ENCODE results near the gene NAV2. TPM values are rescaled to one million over a fixed set of nuclear protein-coding genes. Genes with fewer than 3 reads are reported as not detected.

Gene NAV2
- total RNA-seq, 1 donor from 2014 or later, result 9.6 TPM

DNA sequence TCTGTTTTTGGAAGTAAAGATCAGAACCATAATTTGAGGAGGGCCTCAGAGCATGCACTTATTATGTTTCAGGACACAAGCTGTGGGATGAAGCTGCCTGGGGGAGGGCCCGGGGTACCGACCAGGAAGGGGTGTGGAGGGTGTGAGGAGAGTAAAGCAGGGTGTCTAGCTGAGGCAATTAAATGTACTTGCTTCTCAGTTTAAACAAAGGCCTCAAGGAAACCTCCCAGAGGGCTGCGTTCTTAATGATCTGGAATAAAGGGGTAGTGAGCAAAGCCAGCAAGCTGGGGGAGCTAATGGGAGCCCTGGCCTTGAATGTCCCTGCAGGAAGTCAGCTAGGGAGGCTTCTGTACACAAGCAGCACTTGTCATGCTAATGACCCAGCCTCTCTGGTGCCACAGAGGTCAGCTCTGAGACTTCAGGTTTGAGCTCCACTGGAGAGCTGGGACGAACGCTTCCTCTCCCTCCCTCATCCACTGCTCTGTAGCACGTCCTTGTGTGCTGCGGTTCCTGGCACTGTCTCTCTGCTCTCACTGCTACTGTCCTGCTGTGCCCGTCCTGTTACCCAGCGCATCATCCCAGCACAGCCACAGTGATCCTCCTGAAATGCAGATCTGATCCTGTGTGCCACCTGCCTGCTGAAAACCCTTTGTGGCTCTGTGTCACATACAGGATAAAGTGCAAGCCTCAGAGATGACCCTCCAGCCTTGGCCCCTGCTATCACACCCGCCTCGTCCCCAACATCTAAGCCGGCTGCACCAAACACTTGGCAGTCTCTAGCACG, 287.9 kb downstream of the NAV2 start:
- Histone ChIP-seq H4K20me1 (ENCODE audit: low read depth) (peaks cover 61% of the 10 kb centered on the region), H3K4me2 (peak overlapping the region; percentile 69), H3K9me3 (ENCODE audit: low read depth) (no peaks in the 10 kb centered on the region), H3K36me3 (no peaks in the 10 kb centered on the region), H3K4me3 (peak overlapping the region; percentile 9), H3K9ac (no peak overlapping the region), H3K79me2 (ENCODE audit: low read depth) (no peaks in the 10 kb centered on the region), H3K27me3 (peaks cover 63% of the 10 kb centered on the region), H3K4me1 (peaks cover 23% of the 10 kb centered on the region), H2AFZ (replicated peaks) (no peak overlapping the region), H3F3A (ENCODE audit: low read depth) (peaks cover 28% of the 10 kb centered on the region), H3K27ac (no peak overlapping the region)
- TF ChIP-seq EZH2 (IDR thresholded peaks at IDR 0.05) (no peak), EZH2phosphoT487 (IDR thresholded peaks at IDR 0.05) (no peak)
- TF ChIP-seq, protein P1, sequence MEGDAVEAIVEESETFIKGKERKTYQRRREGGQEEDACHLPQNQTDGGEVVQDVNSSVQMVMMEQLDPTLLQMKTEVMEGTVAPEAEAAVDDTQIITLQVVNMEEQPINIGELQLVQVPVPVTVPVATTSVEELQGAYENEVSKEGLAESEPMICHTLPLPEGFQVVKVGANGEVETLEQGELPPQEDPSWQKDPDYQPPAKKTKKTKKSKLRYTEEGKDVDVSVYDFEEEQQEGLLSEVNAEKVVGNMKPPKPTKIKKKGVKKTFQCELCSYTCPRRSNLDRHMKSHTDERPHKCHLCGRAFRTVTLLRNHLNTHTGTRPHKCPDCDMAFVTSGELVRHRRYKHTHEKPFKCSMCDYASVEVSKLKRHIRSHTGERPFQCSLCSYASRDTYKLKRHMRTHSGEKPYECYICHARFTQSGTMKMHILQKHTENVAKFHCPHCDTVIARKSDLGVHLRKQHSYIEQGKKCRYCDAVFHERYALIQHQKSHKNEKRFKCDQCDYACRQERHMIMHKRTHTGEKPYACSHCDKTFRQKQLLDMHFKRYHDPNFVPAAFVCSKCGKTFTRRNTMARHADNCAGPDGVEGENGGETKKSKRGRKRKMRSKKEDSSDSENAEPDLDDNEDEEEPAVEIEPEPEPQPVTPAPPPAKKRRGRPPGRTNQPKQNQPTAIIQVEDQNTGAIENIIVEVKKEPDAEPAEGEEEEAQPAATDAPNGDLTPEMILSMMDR (IDR thresholded peaks at IDR 0.05), result no peak
- Mint-ChIP-seq H3K9me3 (no peaks in the 10 kb centered on the region), H3K4me3 (peak overlapping the region; percentile 64), H3K27me3 (ENCODE audit: insufficient read depth, low read depth) (peaks cover 6% of the 10 kb centered on the region), H3K4me1 (peaks cover 68% of the 10 kb centered on the region), H3K27ac (peak overlapping the region; percentile 95), H3K36me3 (no peaks in the 10 kb centered on the region)
- peak; percentile 91 for DNase-seq (ENCODE audit: low spot score)

DNA sequence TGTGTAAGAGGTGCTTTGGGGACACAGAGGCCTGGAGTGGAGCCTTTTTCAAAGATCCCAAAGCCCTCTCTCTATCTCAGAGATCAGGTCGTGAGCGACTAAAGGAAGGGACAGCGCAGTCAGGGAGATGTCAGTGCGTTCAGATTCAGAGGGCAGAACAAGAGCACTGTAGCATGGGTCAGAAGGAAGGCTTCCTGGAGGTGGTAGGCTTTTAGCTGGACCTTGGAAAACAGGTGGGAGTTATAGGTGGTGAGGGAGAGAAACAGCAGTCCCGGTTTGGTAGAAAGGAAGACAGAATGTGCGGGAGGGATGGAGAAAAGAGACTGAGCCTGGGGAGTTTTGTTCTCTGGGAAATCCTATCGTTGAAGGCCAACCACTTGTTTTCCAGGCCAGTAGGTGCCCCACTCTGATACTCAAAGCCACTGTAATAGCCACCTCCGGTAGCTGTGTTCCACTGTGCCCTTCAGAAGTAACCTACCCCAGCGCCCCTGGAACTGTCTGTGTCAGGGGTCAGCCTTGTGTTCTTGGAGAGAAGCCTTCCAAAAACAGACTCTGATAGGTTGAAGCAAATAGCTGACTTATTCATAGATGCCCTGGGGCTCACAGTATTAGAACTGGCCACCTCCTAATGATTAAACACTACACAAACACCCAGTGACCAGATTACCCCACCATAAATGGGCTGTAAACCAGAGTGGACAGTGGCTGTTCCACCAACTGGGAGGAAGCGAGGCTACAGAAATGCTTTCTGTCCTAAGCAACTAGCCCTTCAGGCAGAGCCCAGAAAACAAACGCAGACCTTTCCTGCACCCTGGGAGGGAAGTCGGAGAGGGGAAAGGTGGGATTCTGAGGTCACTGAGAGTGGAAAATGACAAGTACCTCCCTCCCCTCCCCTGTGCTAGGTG, 289.9 kb downstream of the NAV2 start:
- no peak overlapping the region for H3K27ac ChIP-seq
- H3K4me2 ChIP-seq, result peak overlapping the region; percentile 0
- H4K20me1 ChIP-seq (ENCODE audit: low read depth), result peaks cover 56% of the 10 kb centered on the region
- no peaks in the 10 kb centered on the region for H3K79me2 ChIP-seq (ENCODE audit: low read depth)
- H3K9ac ChIP-seq, result no peak overlapping the region
- no peak overlapping the region for H3K4me3 ChIP-seq
- no peaks in the 10 kb centered on the region for H3K9me3 ChIP-seq (ENCODE audit: low read depth)
- no peak overlapping the region for H2AFZ ChIP-seq (replicated peaks)
- peaks cover 28% of the 10 kb centered on the region for H3F3A ChIP-seq (ENCODE audit: low read depth)
- DNase-seq (ENCODE audit: low spot score), result no peak
- peaks cover 23% of the 10 kb centered on the region for H3K4me1 ChIP-seq
- peaks cover 55% of the 10 kb centered on the region for H3K27me3 ChIP-seq
- Mint-ChIP-seq H3K4me3 (no peak overlapping the region), H3K27me3 (ENCODE audit: insufficient read depth, low read depth) (peaks cover 6% of the 10 kb centered on the region), H3K36me3 (no peaks in the 10 kb centered on the region), H3K4me1 (peaks cover 58% of the 10 kb centered on the region), H3K27ac (no peak overlapping the region), H3K9me3 (no peaks in the 10 kb centered on the region)
- no peaks in the 10 kb centered on the region for H3K36me3 ChIP-seq
- no peak for TF ChIP-seq EZH2 (IDR thresholded peaks at IDR 0.05)
- TF ChIP-seq EZH2phosphoT487 (IDR thresholded peaks at IDR 0.05), result no peak
- TF ChIP-seq, protein P1 (IDR thresholded peaks at IDR 0.05), result no peak

DNA sequence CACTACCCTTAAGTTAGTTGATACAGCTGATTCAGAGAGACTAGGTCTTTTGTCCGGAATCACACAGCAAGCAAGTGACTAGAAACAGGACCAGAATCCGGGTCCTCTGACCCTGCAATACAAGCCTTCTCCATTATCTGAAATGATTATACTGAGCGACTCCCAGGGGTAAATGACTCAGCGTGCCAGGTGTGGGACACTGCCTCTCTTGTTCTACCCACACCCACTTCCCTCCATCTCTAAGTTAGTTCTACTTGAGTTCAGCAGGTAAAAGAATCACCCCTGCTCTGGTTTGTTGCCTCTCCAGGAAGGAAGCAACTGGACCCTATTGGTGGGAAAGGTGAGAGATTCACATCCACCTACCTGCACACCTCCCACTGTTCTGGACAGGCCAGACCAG, 290.7 kb downstream of the NAV2 start:
- Mint-ChIP-seq H3K36me3 (no peaks in the 10 kb centered on the region), H3K4me3 (no peak overlapping the region), H3K9me3 (no peaks in the 10 kb centered on the region), H3K4me1 (peaks cover 58% of the 10 kb centered on the region), H3K27ac (no peak overlapping the region), H3K27me3 (ENCODE audit: insufficient read depth, low read depth) (peaks cover 6% of the 10 kb centered on the region)
- H3K79me2 ChIP-seq (ENCODE audit: low read depth), result no peaks in the 10 kb centered on the region
- no peaks in the 10 kb centered on the region for H3K9me3 ChIP-seq (ENCODE audit: low read depth)
- H3K9ac ChIP-seq, result no peak overlapping the region
- H3K36me3 ChIP-seq, result no peaks in the 10 kb centered on the region
- peaks cover 47% of the 10 kb centered on the region for H3K27me3 ChIP-seq
- peaks cover 54% of the 10 kb centered on the region for H4K20me1 ChIP-seq (ENCODE audit: low read depth)
- no peak for TF ChIP-seq EZH2phosphoT487 (IDR thresholded peaks at IDR 0.05)
- TF ChIP-seq, protein P1 (IDR thresholded peaks at IDR 0.05), result no peak
- TF ChIP-seq EZH2 (IDR thresholded peaks at IDR 0.05), result no peak
- H3K4me1 ChIP-seq, result peaks cover 23% of the 10 kb centered on the region
- H3F3A ChIP-seq (ENCODE audit: low read depth), result peaks cover 28% of the 10 kb centered on the region
- no peak overlapping the region for H3K27ac ChIP-seq
- no peak overlapping the region for H3K4me2 ChIP-seq
- H3K4me3 ChIP-seq, result no peak overlapping the region
- H2AFZ ChIP-seq (replicated peaks), result no peak overlapping the region
- DNase-seq (ENCODE audit: low spot score), result no peak

All from neural progenitor cell (in vitro differentiated cells).